SK-N-SH (cell line): ENCODE data around the gene NOCT. TPM values are rescaled to one million over a fixed set of nuclear protein-coding genes. Genes with fewer than 3 reads are reported as not detected.

Experiments used
- CTCF ChIA-PET: fragments of 300-600, 350-600 bp; formaldehyde crosslinking; extraction: SDS; loops from one replicate; lab custom pipeline; 2021; lab: Yijun Ruan, JAX
- POLR2A ChIA-PET: fragments of 350-600 bp; sonication (Branson Sonifier 250); formaldehyde crosslinking; extraction: SDS; loops from one replicate; lab custom pipeline; 2020; ENCODE audit warnings: antibody characterized with exemption, inconsistent platforms; lab: Yijun Ruan, JAX
- DNase-seq: peaks from one replicate; pipeline ENCODE4 v3.0.0; 2012
- H2AFZ ChIP-seq: fragments of 200-600 bp; sonication (generic); 2 replicates; pipeline ENCODE4 v1.8.1; 2016; ENCODE audit warnings: antibody characterized with exemption, mild to moderate bottlenecking, low read depth
- H3F3A ChIP-seq: fragments of 200-600 bp; sonication (generic); replicated peaks from 2 replicates; pipeline ENCODE3; 2016; ENCODE audit warnings: antibody characterized with exemption, mild to moderate bottlenecking; ENCODE audit not compliant: insufficient read depth
- H3K27ac ChIP-seq, 2 experiments: fragments of 200-500 bp in 1 of 2; fragments of 200-600 bp in 1 of 2; sonication (Bioruptor generic) in 1 of 2; sonication (generic), shearing (Covaris generic) in 1 of 2; 2 replicates each; pipeline versions ENCODE4 v1.5.1 to v1.6.1; 2014 to 2016; ENCODE audit warnings: low read depth in 2 of 2, inconsistent platforms in 1 of 2, low read length in 1 of 2, mild to moderate bottlenecking in 1 of 2, mixed read lengths in 1 of 2
- H3K27me3 ChIP-seq: fragments of 200-600 bp; sonication (generic), shearing (Covaris generic); 2 replicates; pipeline ENCODE4 v1.6.1; 2016; ENCODE audit warnings: mixed run types; ENCODE audit not compliant: insufficient read depth
- H3K36me3 ChIP-seq, 2 experiments: fragments of 200-500 bp in 1 of 2; fragments of 200-600 bp in 1 of 2; sonication (Bioruptor generic) in 1 of 2; sonication (generic) in 1 of 2; replicated peaks in 1 of 2; 2 replicates each; pipeline versions ENCODE3 to v1.5.1; 2014 to 2016; ENCODE audit warnings: low read length in 1 of 2, mild to moderate bottlenecking in 1 of 2; ENCODE audit not compliant: insufficient read depth in 2 of 2, control insufficient read depth in 1 of 2
- H3K4me1 ChIP-seq, 2 experiments: fragments of 200-500 bp in 1 of 2; fragments of 200-600 bp in 1 of 2; sonication (Bioruptor generic) in 1 of 2; sonication (generic), shearing (Covaris generic) in 1 of 2; 2 replicates each; pipeline versions ENCODE4 v1.5.1 to v1.6.1; 2014 to 2016; ENCODE audit warnings: low read depth in 1 of 2, low read length in 1 of 2, mixed run types in 1 of 2; ENCODE audit not compliant: insufficient read depth in 2 of 2, control insufficient read depth in 1 of 2
- H3K4me2 ChIP-seq: fragments of 200-600 bp; sonication (generic), shearing (Covaris generic); 2 replicates; pipeline ENCODE4 v1.6.1; 2017; ENCODE audit warnings: mixed run types
- H3K4me3 ChIP-seq, 2 experiments: fragments of 200-500 bp in 1 of 2; fragments of 200-600 bp in 1 of 2; sonication (Bioruptor generic) in 1 of 2; sonication (generic), shearing (Covaris generic) in 1 of 2; 2 replicates each; pipeline versions ENCODE4 v1.5.1 to v1.8.1; 2014 to 2016; ENCODE audit warnings: low read depth in 2 of 2, inconsistent platforms in 1 of 2, low read length in 1 of 2, mild to moderate bottlenecking in 1 of 2, mixed read lengths in 1 of 2, moderate library complexity in 1 of 2
- H3K79me2 ChIP-seq: fragments of 200-600 bp; sonication (generic); 2 replicates; pipeline ENCODE4 v1.8.1; 2017; ENCODE audit warnings: mild to moderate bottlenecking; ENCODE audit not compliant: insufficient read depth
- H3K9ac ChIP-seq: fragments of 200-600 bp; sonication (generic); 2 replicates; pipeline ENCODE4 v1.6.1; 2017; ENCODE audit warnings: mixed run types
- H3K9me2 ChIP-seq: fragments of 200-600 bp; sonication (generic); 2 replicates; pipeline ENCODE4 v1.6.1; 2017; ENCODE audit warnings: mixed run types
- H3K9me3 ChIP-seq: fragments of 200-600 bp; sonication (generic); 2 replicates; pipeline ENCODE4 v1.6.1; 2017; ENCODE audit warnings: mixed run types, mild to moderate bottlenecking, moderate library complexity
- H4K20me1 ChIP-seq: fragments of 200-600 bp; sonication (generic); 2 replicates; pipeline ENCODE4 v1.6.1; 2017; ENCODE audit warnings: mild to moderate bottlenecking, mixed run types; ENCODE audit not compliant: insufficient read depth
- CTCF ChIP-seq: fragments of 200-600 bp; sonication (generic); IDR thresholded peaks from 2 replicates; pipeline ENCODE4 v1.6.1; 2017; ENCODE audit warnings: antibody characterized with exemption, mild to moderate bottlenecking, moderate library complexity
- EP300 ChIP-seq, 2 experiments: IDR thresholded peaks; 2 replicates each; pipeline versions ENCODE4 v1.4.0 to v1.6.1; 2012; ENCODE audit warnings: borderline replicate concordance in 1 of 2, low read depth in 1 of 2, low read length in 1 of 2
- FOXJ3 ChIP-seq: sonication (generic); formaldehyde crosslinking; IDR thresholded peaks from 2 replicates; pipeline ENCODE4 v1.5.1; 2020; ENCODE audit warnings: mild to moderate bottlenecking, missing genetic modification reagents
- RFX5 ChIP-seq: IDR thresholded peaks from 2 replicates; pipeline ENCODE4 v1.6.1; 2012; ENCODE audit warnings: mild to moderate bottlenecking, improper control_type of control experiment, low read length
- TAF1 ChIP-seq: IDR thresholded peaks from 2 replicates; pipeline ENCODE4 v1.6.1; 2012; ENCODE audit warnings: low read depth, mild to moderate bottlenecking, low read length, moderate library complexity, borderline replicate concordance
- TEAD4 ChIP-seq: IDR thresholded peaks from 2 replicates; pipeline ENCODE4 v1.4.0; 2012; ENCODE audit warnings: mild to moderate bottlenecking, borderline replicate concordance; ENCODE audit not compliant: insufficient read depth
- WGBS: methylation state at CpG from one replicate; pipeline ENCODE4 v1.1.6; 2017; ENCODE audit warnings: low lambda C conversion rate; 5-methylcytosine and 5-hydroxymethylcytosine counted together
- polyA plus RNA-seq, 3 experiments: library from polyadenylated mRNA; depleted of rRNA; stranded (reverse); fragments of >200 nt; gene quantifications; 2 replicates each; pipeline ENCODE4 v1.2.3, GENCODE V29; 2012
- TF ChIP-seq, protein P1 (sequence below): IDR thresholded peaks from 2 replicates; pipeline ENCODE4 v1.6.1; 2012; ENCODE audit warnings: mild to moderate bottlenecking, low read depth, low read length, moderate library complexity
- TF ChIP-seq, protein P2 (sequence below): fragments of 150-350 bp; IDR thresholded peaks from 2 replicates; pipeline ENCODE4 v1.6.1; 2016; ENCODE audit warnings: mild to moderate bottlenecking, low read depth, low read length
- TF ChIP-seq, protein P3 (sequence below): IDR thresholded peaks from 2 replicates; pipeline ENCODE4 v1.4.0; 2012; ENCODE audit warnings: low read depth
- TF ChIP-seq, protein P4 (sequence below): IDR thresholded peaks from 2 replicates; pipeline ENCODE4 v1.4.0; 2012; ENCODE audit warnings: low read depth, borderline replicate concordance
- TF ChIP-seq, protein P5 (sequence below): IDR thresholded peaks from 2 replicates; pipeline ENCODE4 v1.4.0; 2012; ENCODE audit warnings: low read depth, borderline replicate concordance

The NOCT gene
- polyA plus RNA-seq, 1 of the 3 experiments (the other 2 are of a cell fraction): 3.8 TPM

DNA sequence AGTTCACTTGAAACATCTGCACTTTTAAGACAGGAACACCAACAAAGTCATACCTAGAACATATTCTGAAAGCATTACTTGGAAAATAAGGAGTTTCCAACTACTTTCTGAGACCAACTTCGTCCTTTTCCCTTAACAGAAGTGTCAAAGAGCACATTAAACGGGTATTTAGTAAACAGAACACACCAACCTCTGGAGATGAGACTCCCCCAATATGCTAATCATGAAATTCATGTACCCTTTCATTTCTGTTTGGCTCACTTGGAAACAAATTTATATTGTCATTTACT lies 69.2 kb downstream of the NOCT start:
- Histone ChIP-seq H3K9me3 (no peaks in the 10 kb centered on the region), H4K20me1 (peaks cover 28% of the 10 kb centered on the region), H3K4me1 (peaks cover 9 to 10% of the 10 kb centered on the region in 2 experiments; a peak in 2 of 4 replicates), H3K4me3 (peak overlapping the region; percentile 68 to 84), H3K9me2 (no peaks in the 10 kb centered on the region), H3K27me3 (no peaks in the 10 kb centered on the region), H3F3A (peaks cover 25% of the 10 kb centered on the region), H3K4me2 (peak overlapping the region; percentile 97), H3K79me2 (peaks cover 40% of the 10 kb centered on the region), H3K36me3 (peaks cover 3 to 13% of the 10 kb centered on the region in 2 experiments), H3K9ac (peak overlapping the region; percentile 94; the same call in 1 of the 2 replicates), H2AFZ (peak overlapping the region; percentile 92), H3K27ac (peak overlapping the region; percentile 97 to 98)
- DNase-seq: no peak
- CTCF ChIA-PET: interaction anchor here (0.7 to 10.5 kb wide), 8 partner anchors 11 to 306 kb away, joined by 3 to 74 read pairs (median 4); no protein-coding TSS in a partner anchor
- POLR2A ChIA-PET: no interaction called here
- TF ChIP-seq TEAD4 (no peak), FOXJ3 (CRISPR knock-in tag) (no peak), RFX5 (no peak), EP300 (IDR thresholded peaks at IDR 0.05; ENCODE audit: borderline replicate concordance in 1 of 2, low read depth in 1 of 2, low read length in 1 of 2) (no peak), CTCF (no peak), TAF1 (no peak)
- TF ChIP-seq, protein P1, sequence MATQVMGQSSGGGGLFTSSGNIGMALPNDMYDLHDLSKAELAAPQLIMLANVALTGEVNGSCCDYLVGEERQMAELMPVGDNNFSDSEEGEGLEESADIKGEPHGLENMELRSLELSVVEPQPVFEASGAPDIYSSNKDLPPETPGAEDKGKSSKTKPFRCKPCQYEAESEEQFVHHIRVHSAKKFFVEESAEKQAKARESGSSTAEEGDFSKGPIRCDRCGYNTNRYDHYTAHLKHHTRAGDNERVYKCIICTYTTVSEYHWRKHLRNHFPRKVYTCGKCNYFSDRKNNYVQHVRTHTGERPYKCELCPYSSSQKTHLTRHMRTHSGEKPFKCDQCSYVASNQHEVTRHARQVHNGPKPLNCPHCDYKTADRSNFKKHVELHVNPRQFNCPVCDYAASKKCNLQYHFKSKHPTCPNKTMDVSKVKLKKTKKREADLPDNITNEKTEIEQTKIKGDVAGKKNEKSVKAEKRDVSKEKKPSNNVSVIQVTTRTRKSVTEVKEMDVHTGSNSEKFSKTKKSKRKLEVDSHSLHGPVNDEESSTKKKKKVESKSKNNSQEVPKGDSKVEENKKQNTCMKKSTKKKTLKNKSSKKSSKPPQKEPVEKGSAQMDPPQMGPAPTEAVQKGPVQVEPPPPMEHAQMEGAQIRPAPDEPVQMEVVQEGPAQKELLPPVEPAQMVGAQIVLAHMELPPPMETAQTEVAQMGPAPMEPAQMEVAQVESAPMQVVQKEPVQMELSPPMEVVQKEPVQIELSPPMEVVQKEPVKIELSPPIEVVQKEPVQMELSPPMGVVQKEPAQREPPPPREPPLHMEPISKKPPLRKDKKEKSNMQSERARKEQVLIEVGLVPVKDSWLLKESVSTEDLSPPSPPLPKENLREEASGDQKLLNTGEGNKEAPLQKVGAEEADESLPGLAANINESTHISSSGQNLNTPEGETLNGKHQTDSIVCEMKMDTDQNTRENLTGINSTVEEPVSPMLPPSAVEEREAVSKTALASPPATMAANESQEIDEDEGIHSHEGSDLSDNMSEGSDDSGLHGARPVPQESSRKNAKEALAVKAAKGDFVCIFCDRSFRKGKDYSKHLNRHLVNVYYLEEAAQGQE: no peak
- TF ChIP-seq, protein P2, sequence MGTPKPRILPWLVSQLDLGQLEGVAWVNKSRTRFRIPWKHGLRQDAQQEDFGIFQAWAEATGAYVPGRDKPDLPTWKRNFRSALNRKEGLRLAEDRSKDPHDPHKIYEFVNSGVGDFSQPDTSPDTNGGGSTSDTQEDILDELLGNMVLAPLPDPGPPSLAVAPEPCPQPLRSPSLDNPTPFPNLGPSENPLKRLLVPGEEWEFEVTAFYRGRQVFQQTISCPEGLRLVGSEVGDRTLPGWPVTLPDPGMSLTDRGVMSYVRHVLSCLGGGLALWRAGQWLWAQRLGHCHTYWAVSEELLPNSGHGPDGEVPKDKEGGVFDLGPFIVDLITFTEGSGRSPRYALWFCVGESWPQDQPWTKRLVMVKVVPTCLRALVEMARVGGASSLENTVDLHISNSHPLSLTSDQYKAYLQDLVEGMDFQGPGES: no peak
- TF ChIP-seq, protein P3, sequence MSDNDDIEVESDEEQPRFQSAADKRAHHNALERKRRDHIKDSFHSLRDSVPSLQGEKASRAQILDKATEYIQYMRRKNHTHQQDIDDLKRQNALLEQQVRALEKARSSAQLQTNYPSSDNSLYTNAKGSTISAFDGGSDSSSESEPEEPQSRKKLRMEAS: no peak
- TF ChIP-seq, protein P4, sequence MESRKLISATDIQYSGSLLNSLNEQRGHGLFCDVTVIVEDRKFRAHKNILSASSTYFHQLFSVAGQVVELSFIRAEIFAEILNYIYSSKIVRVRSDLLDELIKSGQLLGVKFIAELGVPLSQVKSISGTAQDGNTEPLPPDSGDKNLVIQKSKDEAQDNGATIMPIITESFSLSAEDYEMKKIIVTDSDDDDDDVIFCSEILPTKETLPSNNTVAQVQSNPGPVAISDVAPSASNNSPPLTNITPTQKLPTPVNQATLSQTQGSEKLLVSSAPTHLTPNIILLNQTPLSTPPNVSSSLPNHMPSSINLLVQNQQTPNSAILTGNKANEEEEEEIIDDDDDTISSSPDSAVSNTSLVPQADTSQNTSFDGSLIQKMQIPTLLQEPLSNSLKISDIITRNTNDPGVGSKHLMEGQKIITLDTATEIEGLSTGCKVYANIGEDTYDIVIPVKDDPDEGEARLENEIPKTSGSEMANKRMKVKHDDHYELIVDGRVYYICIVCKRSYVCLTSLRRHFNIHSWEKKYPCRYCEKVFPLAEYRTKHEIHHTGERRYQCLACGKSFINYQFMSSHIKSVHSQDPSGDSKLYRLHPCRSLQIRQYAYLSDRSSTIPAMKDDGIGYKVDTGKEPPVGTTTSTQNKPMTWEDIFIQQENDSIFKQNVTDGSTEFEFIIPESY: no peak
- TF ChIP-seq, protein P5, sequence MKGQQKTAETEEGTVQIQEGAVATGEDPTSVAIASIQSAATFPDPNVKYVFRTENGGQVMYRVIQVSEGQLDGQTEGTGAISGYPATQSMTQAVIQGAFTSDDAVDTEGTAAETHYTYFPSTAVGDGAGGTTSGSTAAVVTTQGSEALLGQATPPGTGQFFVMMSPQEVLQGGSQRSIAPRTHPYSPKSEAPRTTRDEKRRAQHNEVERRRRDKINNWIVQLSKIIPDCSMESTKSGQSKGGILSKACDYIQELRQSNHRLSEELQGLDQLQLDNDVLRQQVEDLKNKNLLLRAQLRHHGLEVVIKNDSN: no peak
- WGBS: 2% methylated on average over 2 of the region's 2 CpGs
